CD14-positive monocyte (primary cell): Measurements from ENCODE around the gene CYP4F11. TPM values are rescaled to one million over a fixed set of nuclear protein-coding genes. Genes with fewer than 3 reads are reported as not detected.

Source experiments
- DNase-seq, 3 donors: peaks; one replicate each; pipeline ENCODE4 v3.0.0-alpha.2; 2011 to 2022
- H2AFZ ChIP-seq: 2 replicates; pipeline ENCODE4 v1.6.0; 2012; ENCODE audit warnings: mild to moderate bottlenecking, low read depth, low read length, inconsistent platforms; ENCODE audit not compliant: insufficient read depth, poor library complexity, severe bottlenecking
- H3K27ac ChIP-seq, 2 donors: 1 replicate in 1 of 2; 2 replicates in 1 of 2; pipeline ENCODE4 v1.5.1; 2012 to 2013; ENCODE audit warnings: low read length in 2 of 2, control low read depth in 1 of 2, inconsistent platforms in 1 of 2, low read depth in 1 of 2, mild to moderate bottlenecking in 1 of 2
- H3K27me3 ChIP-seq, 2 donors: one replicate each; pipeline versions ENCODE4 v1.6.0 to v1.6.1; 2011 to 2013; ENCODE audit warnings: low read length in 2 of 2; ENCODE audit not compliant: control insufficient read depth in 2 of 2, insufficient read depth in 2 of 2
- H3K36me3 ChIP-seq, 2 donors: replicated peaks in 1 of 2; 1 replicate in 1 of 2; 2 replicates in 1 of 2; pipeline versions ENCODE4 v1.5.1 to v1.6.1; 2012 to 2013; ENCODE audit warnings: low read length in 2 of 2, control low read depth in 1 of 2, inconsistent platforms in 1 of 2, mild to moderate bottlenecking in 1 of 2; ENCODE audit not compliant: insufficient read depth in 2 of 2, control insufficient read depth in 1 of 2
- H3K4me1 ChIP-seq, 2 donors: 1 replicate in 1 of 2; 2 replicates in 1 of 2; pipeline versions ENCODE4 v1.5.1 to v1.6.1; 2012 to 2013; ENCODE audit warnings: low read length in 2 of 2, control low read depth in 1 of 2, inconsistent platforms in 1 of 2, mild to moderate bottlenecking in 1 of 2, moderate library complexity in 1 of 2; ENCODE audit not compliant: insufficient read depth in 2 of 2, control insufficient read depth in 1 of 2
- H3K4me2 ChIP-seq: replicated peaks from 2 replicates; pipeline ENCODE3; 2012; ENCODE audit warnings: low read length, moderate library complexity, mild to moderate bottlenecking; ENCODE audit not compliant: poor library complexity, severe bottlenecking; ENCODE audit errors: extremely low read depth
- H3K4me3 ChIP-seq, 3 experiments: fragments of 200-600 bp in 1 of 3; sonication (generic) in 1 of 3; replicated peaks in 1 of 3; 1 replicate in 2 of 3; 2 replicates in 1 of 3; pipeline ENCODE4 v1.5.1; 2011 to 2013; ENCODE audit warnings: low read length in 3 of 3, mild to moderate bottlenecking in 3 of 3, control low read depth in 2 of 3, low read depth in 2 of 3, inconsistent platforms in 1 of 3, moderate library complexity in 1 of 3
- H3K79me2 ChIP-seq: 2 replicates; pipeline ENCODE4 v1.6.0; 2012; ENCODE audit warnings: mild to moderate bottlenecking, control low read depth, inconsistent platforms, low read length, moderate library complexity; ENCODE audit not compliant: insufficient read depth
- H3K9ac ChIP-seq: 2 replicates; pipeline ENCODE4 v1.6.0; 2017; ENCODE audit warnings: low read length, mild to moderate bottlenecking; ENCODE audit not compliant: insufficient read depth, poor library complexity, severe bottlenecking
- H3K9me3 ChIP-seq, 2 donors: replicated peaks in 1 of 2; 1 replicate in 1 of 2; 2 replicates in 1 of 2; pipeline versions ENCODE4 v1.5.1 to v1.6.1; 2012 to 2013; ENCODE audit warnings: low read length in 2 of 2, control low read depth in 1 of 2; ENCODE audit not compliant: control insufficient read depth in 1 of 2, insufficient read depth in 1 of 2
- H4K20me1 ChIP-seq: 2 replicates; pipeline ENCODE4 v1.6.0; 2012; ENCODE audit warnings: mild to moderate bottlenecking, low read length, control low read depth, moderate library complexity; ENCODE audit not compliant: insufficient read depth
- H3K27ac Mint-ChIP-seq, 7 donors: one replicate each; pipeline ENCODE4 v1.8.0; 2020; ENCODE audit warnings: mild to moderate bottlenecking in 7 of 7, mixed read lengths in 7 of 7, moderate library complexity in 6 of 7, inconsistent platforms in 2 of 7
- H3K27me3 Mint-ChIP-seq, 3 donors: one replicate each; pipeline ENCODE4 v1.8.0; 2021 to 2022; ENCODE audit warnings: low read depth in 3 of 3, mild to moderate bottlenecking in 3 of 3, mixed read lengths in 3 of 3, moderate library complexity in 3 of 3, inconsistent platforms in 1 of 3
- H3K36me3 Mint-ChIP-seq, 2 donors: one replicate each; pipeline ENCODE4 v1.8.0; 2020; ENCODE audit warnings: mixed read lengths in 2 of 2, inconsistent platforms in 1 of 2, mild to moderate bottlenecking in 1 of 2
- H3K4me1 Mint-ChIP-seq: one replicate; pipeline ENCODE4 v1.8.0; 2020; ENCODE audit warnings: mild to moderate bottlenecking, mixed read lengths
- H3K4me3 Mint-ChIP-seq, 2 donors: one replicate each; pipeline ENCODE4 v1.8.0; 2020; ENCODE audit warnings: mild to moderate bottlenecking in 2 of 2, mixed read lengths in 2 of 2, moderate library complexity in 1 of 2
- H3K9me3 Mint-ChIP-seq, 7 donors: one replicate each; pipeline ENCODE4 v1.8.0; 2020 to 2022; ENCODE audit warnings: mixed read lengths in 7 of 7, mild to moderate bottlenecking in 6 of 7, moderate library complexity in 6 of 7, inconsistent platforms in 2 of 7
- WGBS: methylation state at CpG from one replicate; pipeline ENCODE4 v1.1.5; 2013; ENCODE audit warnings: missing lambda C conversion rate; ENCODE audit not compliant: insufficient coverage; 5-methylcytosine and 5-hydroxymethylcytosine counted together
- intact Hi-C, 2 donors: fragments of 100-400 bp; cut with micrococcal nuclease; formaldehyde crosslinking; loops; one replicate each; pipeline versions ENCODE4 v1.15.0 to v1.15.1; 2023
- polyA plus RNA-seq, 3 donors: library from polyadenylated mRNA; depleted of rRNA in 1 of 3; unstranded in 2 of 3; stranded (reverse) in 1 of 3; fragments of 300-500 nt in 2 of 3; fragments of >200 nt in 1 of 3; fragmentation: Illumina TruSeq in 2 of 3; gene quantifications; 1 replicate in 2 of 3; 2 replicates in 1 of 3; pipeline ENCODE4 v1.2.3, GENCODE V29; 2012 to 2021
- TF ChIP-seq, protein P1 (sequence below): fragments of 200-600 bp; IDR thresholded peaks from one replicate; pipeline ENCODE4 v1.8.0; 2022; ENCODE audit warnings: antibody characterized with exemption, mild to moderate bottlenecking

The CYP4F11 gene
- polyA plus RNA-seq, 3 donors = not detected

DNA sequence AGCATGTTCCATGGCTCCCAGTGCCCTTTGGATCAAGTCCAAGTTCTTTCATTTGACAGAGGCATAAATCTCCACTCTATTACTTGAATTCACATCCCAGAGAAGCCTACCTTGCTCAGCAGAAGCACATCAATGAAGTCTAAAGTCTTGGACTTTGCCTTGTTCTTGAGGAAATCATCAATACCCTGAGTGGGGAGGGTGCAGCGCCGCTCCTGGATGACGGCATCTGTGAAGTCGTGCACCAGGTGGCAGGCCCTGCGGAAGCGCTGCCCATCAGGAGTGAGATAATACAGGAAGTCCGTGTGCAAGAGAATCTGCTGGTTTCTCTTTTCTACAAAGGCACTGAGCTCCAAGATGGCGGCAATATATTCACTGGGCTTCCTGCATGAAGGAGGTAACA, 10.6 kb downstream of the CYP4F11 start:
- WGBS = 90% methylated on average over 8 of the region's 8 CpGs
- no peaks in the 10 kb centered on the region for H3K27me3 ChIP-seq
- H3K4me3 ChIP-seq = no peak overlapping the region
- Mint-ChIP-seq H3K4me3 (no peak overlapping the region), H3K4me1 (no peaks in the 10 kb centered on the region), H3K27me3 (peaks cover 4 to 18% (median 15%) of the 10 kb centered on the region in 3 donors), H3K27ac (no peak overlapping the region), H3K9me3 (peaks cover 0 to 10% (median 2%) of the 10 kb centered on the region in 7 donors), H3K36me3 (no peaks in the 10 kb centered on the region)
- no peak overlapping the region for H2AFZ ChIP-seq
- no peak overlapping the region for H3K9ac ChIP-seq
- no peaks in the 10 kb centered on the region for H4K20me1 ChIP-seq
- H3K4me1 ChIP-seq = no peaks in the 10 kb centered on the region
- no peak overlapping the region for H3K27ac ChIP-seq
- no peak overlapping the region for H3K4me2 ChIP-seq
- DNase-seq = no peak
- intact Hi-C loops = no loop called here
- TF ChIP-seq, protein P1, sequence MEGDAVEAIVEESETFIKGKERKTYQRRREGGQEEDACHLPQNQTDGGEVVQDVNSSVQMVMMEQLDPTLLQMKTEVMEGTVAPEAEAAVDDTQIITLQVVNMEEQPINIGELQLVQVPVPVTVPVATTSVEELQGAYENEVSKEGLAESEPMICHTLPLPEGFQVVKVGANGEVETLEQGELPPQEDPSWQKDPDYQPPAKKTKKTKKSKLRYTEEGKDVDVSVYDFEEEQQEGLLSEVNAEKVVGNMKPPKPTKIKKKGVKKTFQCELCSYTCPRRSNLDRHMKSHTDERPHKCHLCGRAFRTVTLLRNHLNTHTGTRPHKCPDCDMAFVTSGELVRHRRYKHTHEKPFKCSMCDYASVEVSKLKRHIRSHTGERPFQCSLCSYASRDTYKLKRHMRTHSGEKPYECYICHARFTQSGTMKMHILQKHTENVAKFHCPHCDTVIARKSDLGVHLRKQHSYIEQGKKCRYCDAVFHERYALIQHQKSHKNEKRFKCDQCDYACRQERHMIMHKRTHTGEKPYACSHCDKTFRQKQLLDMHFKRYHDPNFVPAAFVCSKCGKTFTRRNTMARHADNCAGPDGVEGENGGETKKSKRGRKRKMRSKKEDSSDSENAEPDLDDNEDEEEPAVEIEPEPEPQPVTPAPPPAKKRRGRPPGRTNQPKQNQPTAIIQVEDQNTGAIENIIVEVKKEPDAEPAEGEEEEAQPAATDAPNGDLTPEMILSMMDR = no peak
- no peaks in the 10 kb centered on the region for H3K79me2 ChIP-seq
- peaks cover 0 to 3% of the 10 kb centered on the region in 2 donors for H3K9me3 ChIP-seq
- no peaks in the 10 kb centered on the region for H3K36me3 ChIP-seq

DNA sequence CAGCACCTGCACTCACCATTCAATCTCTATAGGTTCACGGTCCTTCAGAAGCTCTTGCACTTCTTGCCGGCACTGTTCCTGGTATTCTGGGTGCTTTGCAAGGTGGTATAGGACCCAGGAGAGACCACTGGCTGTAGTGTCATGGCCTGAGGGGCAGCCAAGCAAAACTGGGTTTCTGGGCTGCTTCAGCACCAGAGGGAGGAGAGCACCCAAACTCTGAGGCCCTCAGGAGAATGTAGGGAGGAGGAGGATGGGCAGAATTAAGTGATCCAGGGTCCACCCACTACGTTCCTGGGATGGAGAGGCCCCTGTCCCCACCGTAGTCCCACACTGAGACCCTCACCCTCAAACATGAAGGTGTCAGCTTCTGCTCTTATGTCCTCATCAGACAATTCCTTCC, 12.3 kb downstream of the CYP4F11 start:
- H3K27me3 ChIP-seq = no peaks in the 10 kb centered on the region
- H3K4me3 ChIP-seq = no peak overlapping the region
- H3K4me1 ChIP-seq = no peaks in the 10 kb centered on the region
- no peaks in the 10 kb centered on the region for H3K4me1 Mint-ChIP-seq
- no peak overlapping the region for H3K27ac ChIP-seq
- H3K27ac Mint-ChIP-seq = no peak overlapping the region
- H2AFZ ChIP-seq = no peak overlapping the region
- H3K9ac ChIP-seq = no peak overlapping the region
- H3K79me2 ChIP-seq = no peaks in the 10 kb centered on the region
- WGBS = 71% methylated on average over 1 of the region's 4 CpGs
- H3K9me3 ChIP-seq = peaks cover 0 to under 1% of the 10 kb centered on the region in 2 donors
- peaks cover 2 to 15% (median 15%) of the 10 kb centered on the region in 3 donors for H3K27me3 Mint-ChIP-seq
- no peak overlapping the region for H3K4me3 Mint-ChIP-seq
- H3K36me3 ChIP-seq = no peaks in the 10 kb centered on the region
- H3K4me2 ChIP-seq = no peak overlapping the region
- DNase-seq = no peak
- intact Hi-C loops = no loop called here
- no peaks in the 10 kb centered on the region for H3K36me3 Mint-ChIP-seq
- peaks cover 0 to 10% (median 3%) of the 10 kb centered on the region in 7 donors for H3K9me3 Mint-ChIP-seq
- H4K20me1 ChIP-seq = no peaks in the 10 kb centered on the region
- TF ChIP-seq, protein P1 = no peak
